GM12873 (cell line): ENCODE data around the gene PRKG1.

Experiments
- CTCF ChIP-seq: IDR thresholded peaks from 2 replicates; pipeline ENCODE4 v1.5.1; 2012; ENCODE audit warnings: low read depth, mild to moderate bottlenecking, moderate library complexity, low read length, control low read depth; ENCODE audit not compliant: insufficient read depth; ENCODE audit errors: missing control alignments

Gene PRKG1

DNA sequence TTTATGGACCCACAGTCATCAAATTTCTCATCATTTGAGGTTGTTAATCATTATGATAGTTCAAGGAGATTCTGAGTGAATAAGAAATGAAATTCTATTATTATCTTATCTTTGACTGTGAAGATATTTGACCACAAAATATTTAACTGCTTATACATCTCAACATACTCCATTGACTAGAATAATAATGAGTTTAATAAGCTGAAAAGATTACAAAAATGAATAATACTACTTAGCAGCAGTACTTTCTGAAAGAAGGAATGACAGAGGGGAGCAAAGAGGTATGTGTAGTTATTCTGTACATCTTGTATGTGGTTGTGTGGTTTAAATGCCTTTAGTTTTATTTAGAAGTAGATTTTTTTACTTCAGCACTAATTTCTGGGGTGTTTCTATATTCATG lies 214.2 kb downstream of the PRKG1 start:
- TF ChIP-seq CTCF: no peak

- TF ChIP-seq CTCF: no peak
Measured at GRCh38 chr10:51289519-51289918, 215.2 kb downstream of the PRKG1 start.

DNA sequence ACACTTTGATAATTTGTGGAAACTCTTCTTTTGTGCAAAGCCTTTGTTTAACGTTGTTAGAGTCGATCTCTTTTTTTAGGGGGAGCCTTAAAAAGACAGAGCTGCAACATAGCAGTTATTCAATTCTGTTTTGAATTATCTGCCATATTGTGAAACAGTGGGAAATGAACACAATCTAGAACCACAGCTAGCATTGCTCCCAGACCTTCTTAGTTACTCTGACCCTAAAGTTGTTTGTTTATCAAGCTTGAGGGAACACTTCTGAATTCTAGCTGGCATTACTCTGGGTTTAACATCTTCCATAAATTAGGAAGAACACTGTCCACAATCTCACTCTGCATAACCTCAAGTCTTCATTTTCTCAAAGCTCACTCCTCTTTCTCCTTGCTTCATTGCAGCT lies 217.7 kb downstream of the PRKG1 start:
- TF ChIP-seq CTCF: no peak

- no peak for TF ChIP-seq CTCF
Measured at GRCh38 chr10:51297438-51297837, 223.2 kb downstream of the PRKG1 start.

GRCh38 chr10:51300617-51301304 lies 226.5 kb downstream of the PRKG1 start:
- no peak for TF ChIP-seq CTCF

- no peak for TF ChIP-seq CTCF
Measured at GRCh38 chr10:51301644-51302043, 227.4 kb downstream of the PRKG1 start.

DNA sequence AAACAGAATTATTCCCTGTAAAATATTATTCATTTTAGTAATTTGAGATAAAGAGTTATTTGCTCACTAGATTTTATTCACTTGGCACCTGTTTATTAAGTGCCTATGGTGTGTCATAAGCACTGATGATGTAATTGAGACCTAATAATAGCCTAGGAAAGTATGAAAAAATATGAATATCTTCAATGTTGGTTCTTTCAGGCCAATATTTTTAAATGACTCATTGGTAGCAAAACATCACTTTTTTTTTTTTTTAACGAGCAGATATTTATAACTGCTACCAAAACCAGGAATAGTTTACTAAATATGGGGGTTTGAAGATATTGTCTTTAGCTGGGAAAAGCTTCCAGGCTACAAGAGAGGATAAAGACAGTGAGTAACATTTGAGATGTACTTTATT lies 228.0 kb downstream of the PRKG1 start:
- TF ChIP-seq CTCF: no peak

GRCh38 chr10:51308116-51308515 lies 233.8 kb downstream of the PRKG1 start:
- TF ChIP-seq CTCF: no peak
